Measurements from ENCODE around the gene ETV4. TPM values are rescaled to one million over a fixed set of nuclear protein-coding genes. Genes with fewer than 3 reads are reported as not detected.

Gene ETV4
- total and polyA plus RNA-seq, 2 of the 13 experiments (the other 11 are each of a cell fraction or from before 2014, with no cell fraction given): 128 to 330 TPM

DNA sequence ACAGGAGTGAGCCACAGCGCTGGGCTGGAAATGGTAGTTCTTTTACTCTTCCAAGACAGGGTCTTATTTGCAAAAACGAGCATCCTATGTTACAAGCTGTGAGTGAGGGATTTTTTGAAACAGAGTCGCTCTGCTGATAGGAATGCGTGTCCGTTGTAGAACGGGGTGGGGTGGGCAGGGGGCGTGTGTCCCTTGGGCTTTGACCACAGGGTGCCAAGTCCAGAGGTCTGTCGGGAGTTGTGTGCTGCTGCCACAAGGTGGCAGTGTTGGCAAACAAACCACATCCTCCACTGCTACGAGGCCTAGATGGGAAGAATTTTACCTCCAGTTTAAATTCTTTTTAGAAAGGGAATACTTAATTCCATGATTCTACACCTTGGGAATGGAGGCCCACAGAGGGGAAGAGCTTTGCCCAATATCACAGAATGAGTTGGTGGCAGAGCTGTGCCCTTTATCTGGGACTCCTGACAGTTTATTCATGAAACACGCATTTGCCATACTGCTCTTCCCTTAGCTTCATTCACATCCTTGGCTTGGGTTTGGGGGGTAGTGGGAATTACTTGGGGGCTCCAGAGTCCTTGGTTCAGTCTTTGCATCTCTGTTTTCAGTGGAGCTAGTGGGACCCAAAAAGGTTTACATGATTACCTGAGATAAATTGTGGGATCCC, 30.6 kb upstream of the ETV4 start (continued):
- TF ChIP-seq SALL1 (CRISPR knock-in tag; IDR thresholded peaks at IDR 0.05) (peak; percentile 84), RAD21 (CRISPR knock-in tag; IDR thresholded peaks at IDR 0.05) (peak; percentile 99), ZNF10 (CRISPR knock-in tag; IDR thresholded peaks at IDR 0.05; ENCODE audit: borderline replicate concordance, low read depth) (no peak), SALL2 (CRISPR knock-in tag; IDR thresholded peaks at IDR 0.05) (no peak), ZNF891 (CRISPR knock-in tag; IDR thresholded peaks at IDR 0.05) (no peak), ZNF546 (CRISPR knock-in tag; conservative IDR thresholded peaks at IDR 0.05) (no peak), MBD4 (IDR thresholded peaks at IDR 0.05; ENCODE audit: borderline replicate concordance, low read length) (no peak), ZNF101 (CRISPR knock-in tag; IDR thresholded peaks at IDR 0.05; ENCODE audit: borderline replicate concordance, low read depth) (no peak), ZNF292 (CRISPR knock-in tag; IDR thresholded peaks at IDR 0.05; ENCODE audit: borderline replicate concordance, low read depth) (peak; percentile 65; the same call in 1 of the 2 replicates), RXRA (CRISPR knock-in tag; IDR thresholded peaks at IDR 0.05) (peak; percentile 80), TBX2 (CRISPR knock-in tag; IDR thresholded peaks at IDR 0.05; ENCODE audit: borderline replicate concordance) (peak; percentile 69), SMC3 (IDR thresholded peaks at IDR 0.05; ENCODE audit: low read length) (peak; percentile 100), GTF3A (CRISPR knock-in tag; conservative IDR thresholded peaks at IDR 0.05) (no peak), RBAK (CRISPR knock-in tag; IDR thresholded peaks at IDR 0.05) (no peak), SAFB2 (CRISPR knock-in tag; IDR thresholded peaks at IDR 0.05; ENCODE audit: borderline replicate concordance, low read depth) (no peak), ZNF776 (CRISPR knock-in tag; IDR thresholded peaks at IDR 0.05) (no peak), RAD51 (IDR thresholded peaks at IDR 0.05; ENCODE audit: borderline replicate concordance) (no peak), KDM6A (CRISPR knock-in tag; IDR thresholded peaks at IDR 0.05; ENCODE audit: low read depth) (no peak), RFXAP (CRISPR knock-in tag; IDR thresholded peaks at IDR 0.05; ENCODE audit: borderline replicate concordance) (no peak), ZNF883 (CRISPR knock-in tag; IDR thresholded peaks at IDR 0.05; ENCODE audit: not compliant biosample characterization) (no peak), JUND (CRISPR knock-in tag; IDR thresholded peaks at IDR 0.05) (no peak), ZNF12 (CRISPR knock-in tag; IDR thresholded peaks at IDR 0.05) (0 out of 2 replicates have a peak, but pooled peaks have one; percentile 12), ZNF234 (CRISPR knock-in tag; conservative IDR thresholded peaks at IDR 0.05) (no peak), KLF11 (CRISPR knock-in tag; IDR thresholded peaks at IDR 0.05) (no peak), ZNF788 (CRISPR knock-in tag; IDR thresholded peaks at IDR 0.05; ENCODE audit: borderline replicate concordance) (peak; percentile 77; the same call in 1 of the 2 replicates)
- TF ChIP-seq, protein P1, sequence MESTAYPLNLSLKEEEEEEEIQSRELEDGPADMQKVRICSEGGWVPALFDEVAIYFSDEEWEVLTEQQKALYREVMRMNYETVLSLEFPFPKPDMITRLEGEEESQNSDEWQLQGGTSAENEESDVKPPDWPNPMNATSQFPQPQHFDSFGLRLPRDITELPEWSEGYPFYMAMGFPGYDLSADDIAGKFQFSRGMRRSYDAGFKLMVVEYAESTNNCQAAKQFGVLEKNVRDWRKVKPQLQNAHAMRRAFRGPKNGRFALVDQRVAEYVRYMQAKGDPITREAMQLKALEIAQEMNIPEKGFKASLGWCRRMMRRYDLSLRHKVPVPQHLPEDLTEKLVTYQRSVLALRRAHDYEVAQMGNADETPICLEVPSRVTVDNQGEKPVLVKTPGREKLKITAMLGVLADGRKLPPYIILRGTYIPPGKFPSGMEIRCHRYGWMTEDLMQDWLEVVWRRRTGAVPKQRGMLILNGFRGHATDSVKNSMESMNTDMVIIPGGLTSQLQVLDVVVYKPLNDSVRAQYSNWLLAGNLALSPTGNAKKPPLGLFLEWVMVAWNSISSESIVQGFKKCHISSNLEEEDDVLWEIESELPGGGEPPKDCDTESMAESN (CRISPR knock-in tag; conservative IDR thresholded peaks at IDR 0.05): 0 out of 2 replicates have a peak, but pooled peaks have one; percentile 48
- TF ChIP-seq, protein P2, sequence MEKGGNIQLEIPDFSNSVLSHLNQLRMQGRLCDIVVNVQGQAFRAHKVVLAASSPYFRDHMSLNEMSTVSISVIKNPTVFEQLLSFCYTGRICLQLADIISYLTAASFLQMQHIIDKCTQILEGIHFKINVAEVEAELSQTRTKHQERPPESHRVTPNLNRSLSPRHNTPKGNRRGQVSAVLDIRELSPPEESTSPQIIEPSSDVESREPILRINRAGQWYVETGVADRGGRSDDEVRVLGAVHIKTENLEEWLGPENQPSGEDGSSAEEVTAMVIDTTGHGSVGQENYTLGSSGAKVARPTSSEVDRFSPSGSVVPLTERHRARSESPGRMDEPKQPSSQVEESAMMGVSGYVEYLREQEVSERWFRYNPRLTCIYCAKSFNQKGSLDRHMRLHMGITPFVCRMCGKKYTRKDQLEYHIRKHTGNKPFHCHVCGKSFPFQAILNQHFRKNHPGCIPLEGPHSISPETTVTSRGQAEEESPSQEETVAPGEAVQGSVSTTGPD (CRISPR knock-in tag; IDR thresholded peaks at IDR 0.05): no peak
- TF ChIP-seq, protein P3, sequence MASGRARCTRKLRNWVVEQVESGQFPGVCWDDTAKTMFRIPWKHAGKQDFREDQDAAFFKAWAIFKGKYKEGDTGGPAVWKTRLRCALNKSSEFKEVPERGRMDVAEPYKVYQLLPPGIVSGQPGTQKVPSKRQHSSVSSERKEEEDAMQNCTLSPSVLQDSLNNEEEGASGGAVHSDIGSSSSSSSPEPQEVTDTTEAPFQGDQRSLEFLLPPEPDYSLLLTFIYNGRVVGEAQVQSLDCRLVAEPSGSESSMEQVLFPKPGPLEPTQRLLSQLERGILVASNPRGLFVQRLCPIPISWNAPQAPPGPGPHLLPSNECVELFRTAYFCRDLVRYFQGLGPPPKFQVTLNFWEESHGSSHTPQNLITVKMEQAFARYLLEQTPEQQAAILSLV (CRISPR knock-in tag; IDR thresholded peaks at IDR 0.05; ENCODE audit: borderline replicate concordance): peak; percentile 57; the same call in 1 of the 2 replicates
